Measurements from ENCODE around the gene RPS6KA3. TPM values are rescaled to one million over a fixed set of nuclear protein-coding genes. Genes with fewer than 3 reads are reported as not detected.

RPS6KA3 gene
- polyA plus RNA-seq, 1 of the 3 experiments (the other 2 are of a cell fraction) = 14.3 TPM

DNA sequence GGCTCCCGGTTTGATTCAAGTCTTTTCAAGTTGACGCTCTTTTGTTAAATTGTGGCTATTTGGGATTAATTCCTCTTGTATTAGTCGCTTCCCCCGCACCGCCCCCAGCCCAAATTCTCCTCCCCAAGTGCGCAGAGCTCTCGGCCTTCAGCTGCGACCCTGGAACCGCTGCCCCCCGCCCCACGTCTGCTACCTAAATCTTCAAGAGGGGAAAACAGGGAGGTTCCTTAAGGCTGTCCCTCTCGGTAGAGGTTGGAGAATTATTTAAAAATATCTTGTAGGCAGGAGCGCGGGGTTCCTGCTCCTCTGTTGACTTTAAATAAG, 860 bp upstream of the RPS6KA3 start (continued):
- TF ChIP-seq USF2 (IDR thresholded peaks at IDR 0.05; ENCODE audit: borderline replicate concordance, low read depth, low read length) (no peak), NFIC (IDR thresholded peaks at IDR 0.05; ENCODE audit: borderline replicate concordance) (no peak)

DNA sequence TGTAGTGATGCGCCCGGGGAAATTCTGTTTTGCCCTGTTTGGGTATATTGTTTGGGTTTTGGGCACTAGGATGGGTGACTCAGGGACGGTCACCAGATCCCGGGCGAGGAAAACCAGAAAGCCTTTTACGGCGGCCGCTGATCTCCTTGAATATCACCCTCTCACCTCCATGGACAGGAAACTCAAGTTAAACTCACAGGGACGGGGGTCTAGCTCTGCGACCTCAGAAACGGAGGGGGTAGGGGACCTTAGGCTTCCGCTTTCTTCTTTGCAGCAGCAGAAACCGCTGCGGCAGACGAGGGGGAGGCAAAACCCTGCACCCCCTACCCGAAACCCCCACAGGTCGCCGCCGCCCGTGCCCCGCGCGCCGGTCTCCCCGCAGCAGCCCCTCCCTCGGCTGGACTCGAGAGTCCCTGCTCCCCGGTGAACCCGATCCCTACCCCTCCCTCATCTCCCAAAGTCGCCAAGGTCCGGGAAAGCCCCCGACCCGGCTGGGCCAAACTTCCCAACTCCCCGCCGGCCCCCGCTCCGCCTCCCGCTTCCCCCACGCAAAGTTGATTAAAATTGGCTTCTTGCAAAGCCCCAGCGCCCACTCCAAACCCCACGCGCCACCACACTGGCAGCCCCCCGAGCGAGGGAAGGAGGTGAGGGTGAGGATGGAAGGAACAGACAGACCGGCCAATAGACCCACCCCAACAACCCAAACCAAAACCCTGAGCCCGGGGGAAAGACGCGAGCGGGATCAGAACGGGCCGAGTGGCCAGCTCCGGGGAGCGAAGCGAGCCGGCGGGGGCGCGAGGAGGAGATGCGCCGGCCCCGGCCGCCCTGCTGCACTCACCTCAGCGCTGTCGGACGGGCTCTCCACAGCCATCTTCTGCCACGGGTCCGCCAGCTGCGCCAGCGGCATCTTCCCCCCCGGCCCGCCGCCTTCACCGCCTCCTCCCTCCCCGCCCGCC, 705 bp downstream of the RPS6KA3 start:
- Histone ChIP-seq H3K4me2 (peak overlapping the region; percentile 71), H3K36me3 (replicated peaks in 1 of 2; ENCODE audit: control insufficient read depth in 1 of 2, insufficient read depth in 2 of 2, low read length in 1 of 2) (peaks cover 0 to 6% of the 10 kb centered on the region in 2 experiments), H3K9me3 (no peaks in the 10 kb centered on the region), H3K4me3 (ENCODE audit: low read depth in 2 of 2, low read length in 1 of 2) (peak overlapping the region; percentile 66 to 69), H4K20me1 (ENCODE audit: insufficient read depth) (peaks cover 14% of the 10 kb centered on the region), H3K9me2 (no peaks in the 10 kb centered on the region), H3K79me2 (ENCODE audit: insufficient read depth) (peaks cover 41% of the 10 kb centered on the region), H2AFZ (ENCODE audit: low read depth) (no peak overlapping the region), H3K27me3 (ENCODE audit: insufficient read depth) (no peaks in the 10 kb centered on the region; the same call in 1 of the 2 replicates), H3K9ac (peak overlapping the region; percentile 81), H3K4me1 (ENCODE audit: control insufficient read depth in 1 of 2, insufficient read depth in 2 of 2, low read depth in 1 of 2, low read length in 1 of 2) (peaks cover 0 to 2% of the 10 kb centered on the region in 2 experiments; a peak in 2 of 4 replicates), H3K27ac (ENCODE audit: low read depth in 2 of 2, low read length in 1 of 2) (peak overlapping the region; percentile 69 to 71), H3F3A (replicated peaks; ENCODE audit: insufficient read depth) (peaks cover 20% of the 10 kb centered on the region)
- peak; percentile 56 for DNase-seq
- POLR2A ChIA-PET = no interaction called here
- TF ChIP-seq TAF1 (IDR thresholded peaks at IDR 0.05; ENCODE audit: borderline replicate concordance, low read depth, low read length) (no peak), POLR2AphosphoS5 (IDR thresholded peaks at IDR 0.05; ENCODE audit: low read depth, low read length) (no peak), SIN3A (IDR thresholded peaks at IDR 0.05; ENCODE audit: borderline replicate concordance, low read depth, low read length) (no peak), JUND (IDR thresholded peaks at IDR 0.05) (no peak), RFX5 (IDR thresholded peaks at IDR 0.05; ENCODE audit: low read length) (no peak), NFIC (IDR thresholded peaks at IDR 0.05; ENCODE audit: borderline replicate concordance) (no peak), GABPA (IDR thresholded peaks at IDR 0.05; ENCODE audit: low read depth) (no peak), FOXJ3 (CRISPR knock-in tag; IDR thresholded peaks at IDR 0.05) (no peak)
- TF ChIP-seq, protein P1, sequence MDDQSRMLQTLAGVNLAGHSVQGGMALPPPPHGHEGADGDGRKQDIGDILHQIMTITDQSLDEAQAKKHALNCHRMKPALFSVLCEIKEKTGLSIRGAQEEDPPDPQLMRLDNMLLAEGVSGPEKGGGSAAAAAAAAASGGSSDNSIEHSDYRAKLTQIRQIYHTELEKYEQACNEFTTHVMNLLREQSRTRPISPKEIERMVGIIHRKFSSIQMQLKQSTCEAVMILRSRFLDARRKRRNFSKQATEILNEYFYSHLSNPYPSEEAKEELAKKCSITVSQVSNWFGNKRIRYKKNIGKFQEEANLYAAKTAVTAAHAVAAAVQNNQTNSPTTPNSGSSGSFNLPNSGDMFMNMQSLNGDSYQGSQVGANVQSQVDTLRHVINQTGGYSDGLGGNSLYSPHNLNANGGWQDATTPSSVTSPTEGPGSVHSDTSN (IDR thresholded peaks at IDR 0.05) = no peak
- TF ChIP-seq, protein P2, sequence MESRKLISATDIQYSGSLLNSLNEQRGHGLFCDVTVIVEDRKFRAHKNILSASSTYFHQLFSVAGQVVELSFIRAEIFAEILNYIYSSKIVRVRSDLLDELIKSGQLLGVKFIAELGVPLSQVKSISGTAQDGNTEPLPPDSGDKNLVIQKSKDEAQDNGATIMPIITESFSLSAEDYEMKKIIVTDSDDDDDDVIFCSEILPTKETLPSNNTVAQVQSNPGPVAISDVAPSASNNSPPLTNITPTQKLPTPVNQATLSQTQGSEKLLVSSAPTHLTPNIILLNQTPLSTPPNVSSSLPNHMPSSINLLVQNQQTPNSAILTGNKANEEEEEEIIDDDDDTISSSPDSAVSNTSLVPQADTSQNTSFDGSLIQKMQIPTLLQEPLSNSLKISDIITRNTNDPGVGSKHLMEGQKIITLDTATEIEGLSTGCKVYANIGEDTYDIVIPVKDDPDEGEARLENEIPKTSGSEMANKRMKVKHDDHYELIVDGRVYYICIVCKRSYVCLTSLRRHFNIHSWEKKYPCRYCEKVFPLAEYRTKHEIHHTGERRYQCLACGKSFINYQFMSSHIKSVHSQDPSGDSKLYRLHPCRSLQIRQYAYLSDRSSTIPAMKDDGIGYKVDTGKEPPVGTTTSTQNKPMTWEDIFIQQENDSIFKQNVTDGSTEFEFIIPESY (IDR thresholded peaks at IDR 0.05; ENCODE audit: borderline replicate concordance, low read depth) = no peak
- WGBS (ENCODE audit: low lambda C conversion rate) = 7% methylated on average over 33 of the region's 75 CpGs
- CTCF ChIA-PET = interaction anchor here (1.3 kb wide), 1 partner anchor 13 kb away, joined by 3 read pairs; no protein-coding TSS in a partner anchor

All from SK-N-SH (cell line).